AG10803 (cell line): ENCODE measurements around the gene PDE9A.
A peak's percentile ranks its signal among the peaks of the same experiment; 100 is the strongest.

Experiments used
- DNase-seq: peaks from one replicate; pipeline ENCODE4 v3.0.0; 2010; ENCODE audit warnings: low read depth
- H3K4me3 ChIP-seq: 2 replicates; pipeline ENCODE4 v1.5.1; 2011; ENCODE audit warnings: mild to moderate bottlenecking, low read length, control low read depth
- CTCF ChIP-seq: conservative IDR thresholded peaks from 2 replicates; pipeline ENCODE4 v1.5.1; 2011; ENCODE audit warnings: mild to moderate bottlenecking, low read length, control low read depth, inconsistent platforms

PDE9A gene

GRCh38 chr21:42694751-42695696 is 41.6 kb downstream of the PDE9A start:
- TF ChIP-seq CTCF, result no peak
- no peak overlapping the region for H3K4me3 ChIP-seq
- no peak for DNase-seq

GRCh38 chr21:42695697-42696380 is 42.4 kb downstream of the PDE9A start:
- H3K4me3 ChIP-seq, result no peak overlapping the region
- DNase-seq, result peak; percentile 6
- TF ChIP-seq CTCF, result no peak

GRCh38 chr21:42696501-42697040 is 43.1 kb downstream of the PDE9A start:
- no peak for DNase-seq
- H3K4me3 ChIP-seq, result no peak overlapping the region
- TF ChIP-seq CTCF, result no peak

- TF ChIP-seq CTCF, result no peak
- DNase-seq, result no peak
- H3K4me3 ChIP-seq, result no peak overlapping the region
Observed at GRCh38 chr21:42698733-42699132, 45.3 kb downstream of the PDE9A start.

GRCh38 chr21:42699196-42699595 is 45.8 kb downstream of the PDE9A start:
- H3K4me3 ChIP-seq, result no peak overlapping the region
- no peak for TF ChIP-seq CTCF
- DNase-seq, result no peak

GRCh38 chr21:42701706-42702456 is 48.5 kb downstream of the PDE9A start:
- no peak overlapping the region for H3K4me3 ChIP-seq
- no peak for DNase-seq
- no peak for TF ChIP-seq CTCF
